Colon (tissue), 2 donors: ENCODE measurements around the gene HMBS.
"Not testable (repeated sequence)": the region's sequence is repeated elsewhere in the genome, so short reads cannot be mapped to it uniquely, and the experiment has no call there.

Experiments used
- FAIRE-seq: peaks from 2 replicates; lab custom pipeline; 2012; peaks lifted over from hg19 to GRCh38; lab: Jason Lieb, UNC
- donor health status: control.
- donor health status: control.

HMBS gene

DNA sequence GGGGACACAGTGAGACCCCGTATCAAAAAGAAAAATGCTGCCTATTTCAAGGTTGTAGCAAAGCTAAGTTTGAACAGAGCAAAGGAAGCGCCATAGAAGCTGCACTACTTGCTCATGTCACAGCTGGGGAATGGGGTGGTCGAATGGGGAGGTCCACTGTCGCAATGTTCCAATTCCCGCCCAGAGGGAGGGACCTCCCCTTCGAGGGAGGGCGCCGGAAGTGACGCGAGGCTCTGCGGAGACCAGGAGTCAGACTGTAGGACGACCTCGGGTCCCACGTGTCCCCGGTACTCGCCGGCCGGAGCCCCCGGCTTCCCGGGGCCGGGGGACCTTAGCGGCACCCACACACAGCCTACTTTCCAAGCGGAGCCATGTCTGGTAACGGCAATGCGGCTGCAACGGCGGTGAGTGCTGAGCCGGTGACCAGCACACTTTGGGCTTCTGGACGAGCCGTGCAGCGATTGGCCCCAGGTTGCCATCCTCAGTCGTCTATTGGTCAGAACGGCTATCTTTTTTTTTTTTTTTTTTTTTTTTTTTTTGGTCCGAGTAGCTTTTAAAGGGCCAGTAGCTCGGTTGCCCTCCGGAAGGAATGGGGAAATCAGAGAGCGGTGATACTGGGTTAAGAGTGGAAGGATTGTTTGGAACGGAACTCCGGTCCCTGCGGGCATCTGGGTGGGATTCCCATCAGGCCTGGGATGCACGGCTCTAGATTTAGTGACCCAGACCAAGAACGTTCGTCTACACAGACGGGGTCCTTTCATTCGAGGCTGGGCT, at the start of gene HMBS:
Gene HMBS (plus strand): TSS at position 219 of the 774 bp plus-strand sequence. CDS start 153 bp downstream, at position 372.
- no peak for FAIRE-seq

- FAIRE-seq: no peak
Measured at GRCh38 chr11:119038884-119039283, 45.8 kb upstream of the HMBS start.

- FAIRE-seq: not testable (repeated sequence)
Measured at GRCh38 chr11:119039471-119039870, 45.2 kb upstream of the HMBS start.

- FAIRE-seq: no peak
Measured at GRCh38 chr11:119041821-119042514, 42.7 kb upstream of the HMBS start.

GRCh38 chr11:119042927-119043326, 41.8 kb upstream of the HMBS start:
- no peak for FAIRE-seq

- FAIRE-seq: no peak
Measured at GRCh38 chr11:119044708-119045107, 40.0 kb upstream of the HMBS start.

DNA sequence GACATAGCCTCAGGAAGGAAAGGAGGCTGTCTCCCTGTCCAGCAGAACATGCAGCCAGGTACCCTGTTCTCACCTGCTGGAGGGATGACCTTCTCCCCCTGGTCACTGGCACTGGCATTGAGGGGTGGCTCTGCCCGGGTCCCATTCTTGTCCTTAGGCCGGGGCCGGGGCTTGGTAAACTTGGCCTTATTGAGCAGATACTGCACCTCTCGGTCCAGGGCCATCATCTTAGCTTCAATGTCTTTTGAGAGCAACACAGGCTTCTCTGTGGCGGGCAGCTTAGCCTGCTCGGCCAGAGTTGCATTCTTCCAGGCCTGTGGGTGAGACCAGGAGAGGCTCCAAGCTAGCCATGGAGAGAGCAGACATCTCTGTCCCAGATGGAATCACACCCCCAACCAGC, 38.2 kb upstream of the HMBS start:
- no peak for FAIRE-seq

DNA sequence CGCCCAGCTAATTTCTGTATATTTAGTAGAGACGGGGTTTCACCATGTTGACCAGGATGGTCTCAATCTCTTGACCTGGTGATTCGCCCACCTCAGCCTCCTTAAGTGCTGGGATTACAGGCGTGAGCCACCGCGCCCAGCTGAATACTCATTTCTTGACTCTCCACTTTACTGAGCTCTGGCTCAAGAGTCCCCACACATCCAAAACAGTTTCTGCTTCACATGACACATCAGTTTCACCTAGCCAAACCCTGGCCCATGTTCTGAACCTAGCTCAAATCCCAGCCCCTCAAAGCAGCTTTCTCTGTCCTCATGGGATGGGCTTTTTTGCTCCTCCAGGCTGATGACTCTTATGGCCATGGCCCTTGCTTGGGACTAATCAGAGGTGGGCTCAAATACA, 37.5 kb upstream of the HMBS start:
- no peak for FAIRE-seq

DNA sequence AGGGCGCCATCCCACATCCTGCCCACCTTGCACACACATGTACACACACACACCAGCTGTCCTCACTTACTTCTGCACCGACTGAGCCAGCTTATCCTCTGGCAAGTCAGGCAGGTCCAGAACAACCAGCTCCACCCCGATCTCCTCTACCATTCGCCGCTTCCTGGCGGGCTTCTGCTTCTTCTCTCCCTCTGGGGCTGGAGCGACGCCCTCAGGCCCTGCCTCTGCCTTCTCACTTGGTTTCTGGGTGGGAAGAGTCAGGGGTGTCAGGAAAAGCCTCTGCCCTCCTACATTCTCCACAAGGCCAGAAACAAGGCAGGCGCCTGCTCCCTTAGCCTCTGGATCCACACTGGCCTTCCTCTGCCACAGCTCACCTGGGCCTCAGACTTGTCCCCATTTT, 36.0 kb upstream of the HMBS start:
- no peak for FAIRE-seq

- no peak for FAIRE-seq
Measured at GRCh38 chr11:119049081-119049480, 35.6 kb upstream of the HMBS start.

- FAIRE-seq: no peak
Measured at GRCh38 chr11:119051440-119052162, 33.1 kb upstream of the HMBS start.

GRCh38 chr11:119052163-119052814, 32.4 kb upstream of the HMBS start:
- no peak for FAIRE-seq

DNA sequence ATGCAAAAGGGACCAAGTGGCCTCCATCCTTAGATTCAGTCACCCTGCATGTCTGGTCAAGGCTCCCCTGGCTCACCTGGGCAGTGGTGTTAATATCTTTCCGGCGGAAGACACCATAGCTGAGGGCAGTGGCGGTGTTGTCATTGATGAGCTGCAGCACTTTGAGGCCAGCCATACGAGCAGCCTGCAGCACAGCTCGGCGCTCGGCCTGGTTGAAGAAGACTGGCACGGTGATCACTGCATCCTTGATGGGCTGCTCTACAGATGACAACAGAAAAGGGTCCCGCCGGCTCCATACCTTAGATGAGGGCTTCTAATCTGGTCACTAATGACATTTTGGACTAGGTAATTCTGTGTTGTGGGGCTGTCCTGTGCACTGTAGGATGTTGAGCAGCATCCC, 30.3 kb upstream of the HMBS start:
- FAIRE-seq: no peak

DNA sequence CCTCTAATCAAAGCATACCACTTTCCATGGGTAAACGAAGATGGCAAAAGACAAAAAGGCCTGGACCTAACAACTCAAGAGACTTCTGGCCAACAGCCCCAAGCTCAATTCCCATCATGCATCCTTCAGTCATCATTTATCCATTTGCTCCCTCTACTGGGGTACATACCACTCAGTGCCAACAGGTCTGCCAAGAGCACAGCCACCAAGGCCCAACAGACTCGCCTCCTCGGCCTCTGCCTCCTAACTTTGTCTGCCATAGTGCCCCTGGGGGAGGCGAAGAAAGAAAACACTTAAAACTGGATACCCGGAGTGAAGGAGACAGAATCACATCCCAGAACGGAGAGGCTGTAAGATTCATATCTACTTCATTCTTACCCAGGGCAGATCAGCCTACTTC, 28.8 kb upstream of the HMBS start:
- FAIRE-seq: no peak

DNA sequence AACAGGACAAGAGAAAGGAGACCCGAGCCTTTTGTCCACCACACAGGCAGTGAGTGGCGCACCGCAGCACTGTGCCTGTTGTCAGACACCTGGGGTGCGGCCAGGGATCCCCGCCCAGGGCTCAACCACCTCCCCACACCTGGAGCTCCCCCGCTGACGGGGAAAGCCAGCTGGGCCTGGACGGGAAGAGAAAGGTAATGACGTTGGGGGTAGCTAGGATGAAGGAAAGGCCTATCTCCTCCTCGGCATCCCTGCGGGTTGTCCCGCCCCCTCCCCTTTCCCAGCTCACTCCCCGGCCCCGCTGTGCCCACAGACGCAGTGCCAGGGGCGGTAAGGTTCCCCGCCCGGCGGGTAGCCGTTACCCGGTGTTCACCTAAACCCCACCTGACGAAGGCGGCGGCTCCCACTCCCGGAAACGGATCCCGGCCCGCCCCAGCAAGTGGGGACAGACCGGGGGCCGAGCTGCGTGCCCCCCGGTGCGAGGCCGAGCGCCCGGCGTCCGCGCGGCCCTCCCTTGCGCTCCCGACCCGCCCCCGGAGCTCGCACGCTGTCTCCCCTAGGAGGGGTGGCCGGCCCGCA, 28.2 kb upstream of the HMBS start:
- no peak for FAIRE-seq

GRCh38 chr11:119057000-119057769, 27.5 kb upstream of the HMBS start, which contains the start of gene HYOU1:
Gene HYOU1, minus strand, starts transcription at chr11:119057205. Its CDS starts 1,045 bp downstream, at chr11:119056160.
- no peak for FAIRE-seq

DNA sequence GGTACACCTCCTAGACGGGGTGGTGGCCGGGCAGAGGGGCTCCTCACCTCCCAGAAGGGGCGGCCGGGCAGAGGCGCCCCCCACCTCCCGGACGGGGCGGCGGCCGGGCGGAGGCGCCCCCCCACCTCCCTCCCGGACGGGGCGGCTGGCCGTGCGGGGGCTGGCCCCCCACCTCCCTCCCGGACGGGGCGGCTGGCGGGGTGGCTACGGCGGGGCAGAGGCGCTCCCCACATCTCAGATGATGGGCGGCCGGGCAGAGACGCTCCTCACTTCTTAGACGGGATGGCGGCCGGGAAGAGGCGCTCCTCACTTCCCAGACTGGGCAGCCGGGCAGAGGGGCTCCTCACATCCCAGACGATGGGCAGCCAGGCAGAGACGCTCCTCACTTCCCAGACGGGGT, 25.6 kb upstream of the HMBS start:
- not testable (repeated sequence) for FAIRE-seq

DNA sequence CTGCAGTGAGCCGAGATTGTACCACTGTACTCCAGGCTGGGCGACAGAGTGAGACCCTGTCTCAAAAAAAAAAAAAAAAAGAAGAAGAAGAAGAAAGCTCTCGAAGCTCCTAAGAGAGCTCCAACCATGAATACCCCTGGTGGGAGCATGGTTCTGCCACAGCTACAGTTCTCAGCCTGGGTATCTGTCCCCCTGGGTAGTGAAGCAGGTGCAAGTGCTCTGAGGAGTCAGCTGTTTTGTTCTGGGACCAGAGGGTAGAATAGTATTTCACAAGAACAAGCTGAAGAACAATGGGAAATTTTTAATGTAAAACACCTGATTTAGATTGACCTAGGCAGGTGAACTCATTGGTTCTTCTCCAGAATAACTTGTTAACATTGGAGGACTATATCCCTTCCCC, 23.4 kb upstream of the HMBS start:
- FAIRE-seq: no peak

DNA sequence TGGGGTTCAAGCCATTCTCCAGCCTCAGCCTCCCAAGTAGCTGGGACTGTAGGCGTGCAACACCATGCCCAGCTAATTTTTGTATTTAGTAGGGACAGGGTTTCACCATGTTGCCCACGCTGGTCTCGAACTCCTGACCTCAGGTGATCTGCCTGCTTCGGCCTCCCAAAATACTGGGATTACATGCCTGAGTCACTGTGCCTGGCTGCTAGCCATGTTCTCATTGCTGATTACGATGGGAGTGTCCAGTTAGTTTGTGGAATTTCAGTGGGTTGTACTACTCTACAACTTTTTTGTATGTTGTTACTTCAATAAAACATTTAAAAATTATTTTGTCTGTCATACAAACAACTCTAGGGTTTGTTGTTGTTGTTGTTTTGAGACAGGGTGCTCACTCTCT, 21.9 kb upstream of the HMBS start:
- FAIRE-seq: no peak

- no peak for FAIRE-seq
Measured at GRCh38 chr11:119065369-119065768, 19.3 kb upstream of the HMBS start.
